Lung (tissue), 12 donors: Measurements from ENCODE around the gene CHDH. TPM values are rescaled to one million over a fixed set of nuclear protein-coding genes. Genes with fewer than 3 reads are reported as not detected.

Experiments
- ATAC-seq: fragments of 200-7000 bp; cut with Tn5 transposase; one replicate; pipeline ENCODE4 v1.9.1; 2020; ENCODE audit warnings: moderate number of reproducible peaks; ENCODE audit not compliant: insufficient read depth, low FRiP score
- DNase-seq, 3 donors: peaks; one replicate each; pipeline ENCODE4 v3.0.0-alpha.2; 2013 to 2017
- H3K27ac ChIP-seq, 2 donors: one replicate each; pipeline ENCODE4 v1.5.1; 2013; ENCODE audit warnings: mild to moderate bottlenecking in 2 of 2, moderate library complexity in 2 of 2, control low read depth in 1 of 2, inconsistent platforms in 1 of 2, low read depth in 1 of 2, low read length in 1 of 2
- H3K27me3 ChIP-seq, 3 donors: one replicate each; pipeline ENCODE4 v1.5.1; 2013; ENCODE audit warnings: low read length in 2 of 3; ENCODE audit not compliant: control insufficient read depth in 3 of 3, insufficient read depth in 3 of 3
- H3K36me3 ChIP-seq, 4 donors: one replicate each; pipeline ENCODE4 v1.5.1; 2013; ENCODE audit warnings: low read length in 4 of 4, mild to moderate bottlenecking in 1 of 4, moderate library complexity in 1 of 4; ENCODE audit not compliant: control insufficient read depth in 4 of 4, insufficient read depth in 4 of 4
- H3K4me1 ChIP-seq, 5 donors: one replicate each; pipeline ENCODE4 v1.5.1; 2013; ENCODE audit warnings: low read length in 5 of 5, mild to moderate bottlenecking in 2 of 5, moderate library complexity in 1 of 5; ENCODE audit not compliant: control insufficient read depth in 5 of 5, insufficient read depth in 5 of 5
- H3K4me3 ChIP-seq: one replicate; pipeline ENCODE4 v1.5.1; 2013; ENCODE audit warnings: mild to moderate bottlenecking, control low read depth, moderate library complexity
- H3K9ac ChIP-seq, 2 donors: one replicate each; pipeline ENCODE4 v1.5.1; 2013; ENCODE audit warnings: low read length in 2 of 2, control low read depth in 1 of 2; ENCODE audit not compliant: insufficient read depth in 1 of 2
- H3K9me3 ChIP-seq, 4 donors: one replicate each; pipeline ENCODE4 v1.5.1; 2013; ENCODE audit warnings: low read length in 3 of 4, mild to moderate bottlenecking in 1 of 4, moderate library complexity in 1 of 4; ENCODE audit not compliant: control insufficient read depth in 4 of 4, insufficient read depth in 3 of 4
- CTCF ChIP-seq: IDR thresholded peaks from 2 replicates; pipeline ENCODE4 v1.5.1; 2012; ENCODE audit warnings: mild to moderate bottlenecking; ENCODE audit errors: control extremely low read depth, extremely low read depth
- WGBS, 2 donors: extraction: QIAGEN DNeasy Blood & Tissue Kit; methylation state at CpG; one replicate each; pipeline ENCODE4 v1.1.7; 2013; 5-methylcytosine and 5-hydroxymethylcytosine counted together
- polyA plus RNA-seq, 2 donors: library from polyadenylated mRNA; stranded (reverse); fragments of 200-250 nt; gene quantifications; one replicate each; pipeline ENCODE4 v1.2.1, GENCODE V29; 2013
- total RNA-seq, 2 donors: library from RNA; depleted of rRNA in 1 of 2; stranded (reverse); fragments of >200 nt in 1 of 2; gene quantifications; one replicate each; pipeline ENCODE4 v1.2.1, GENCODE V29; 2014 to 2021
- donor health status: control.
- donor health status: control.
- donor health status: Bipolar disorder and iron deficiency.
- donor health status: healthy.
- donor health status: DM: yes; HTN: yes; CAD: no.

CHDH gene
- total and polyA plus RNA-seq, 4 donors, result 1.5 to 10.9 (median 2.8) TPM

GRCh38 chr3:53885239-53885638, 39.0 kb upstream of the CHDH start:
- Histone ChIP-seq H3K27me3 (no peaks in the 10 kb centered on the region), H3K9ac (no peak overlapping the region), H3K4me3 (no peak overlapping the region), H3K4me1 (peaks cover 0 to 15% (median 6%) of the 10 kb centered on the region in 5 donors), H3K27ac (no peak overlapping the region), H3K36me3 (peaks cover 11 to 28% (median 18%) of the 10 kb centered on the region in 4 donors), H3K9me3 (no peaks in the 10 kb centered on the region)
- ATAC-seq, result no peak
- TF ChIP-seq CTCF, result no peak
- DNase-seq, result no peak
- WGBS, 2 donors, result 90 to 92% methylated on average over 3 of the region's 3 CpGs

GRCh38 chr3:53884623-53885022, 38.4 kb upstream of the CHDH start:
- no peaks in the 10 kb centered on the region for H3K9me3 ChIP-seq

GRCh38 chr3:53883008-53883407, 36.8 kb upstream of the CHDH start:
- Histone ChIP-seq H3K9ac (no peak overlapping the region), H3K4me1 (peaks cover 0 to 15% (median 6%) of the 10 kb centered on the region in 5 donors), H3K27ac (no peak overlapping the region), H3K4me3 (no peak overlapping the region), H3K36me3 (peaks cover 13 to 47% (median 27%) of the 10 kb centered on the region in 4 donors), H3K27me3 (no peaks in the 10 kb centered on the region), H3K9me3 (no peaks in the 10 kb centered on the region)
- 94 to 95% methylated on average over 4 of the region's 4 CpGs for WGBS, 2 donors
- no peak for ATAC-seq
- no peak for DNase-seq
- no peak for TF ChIP-seq CTCF

More at GRCh38 chr3:53884623-53885022, 38.4 kb upstream of the CHDH start:
- peaks cover 11 to 32% (median 20%) of the 10 kb centered on the region in 4 donors for H3K36me3 ChIP-seq
- 97% methylated on average over 11 of the region's 11 CpGs for WGBS, 2 donors
- H3K27ac ChIP-seq, result no peak overlapping the region
- H3K27me3 ChIP-seq, result no peaks in the 10 kb centered on the region
- TF ChIP-seq CTCF, result no peak
- DNase-seq (no peak), ATAC-seq (no peak)
- no peak overlapping the region for H3K4me3 ChIP-seq
- H3K9ac ChIP-seq, result no peak overlapping the region
- peaks cover 0 to 15% (median 6%) of the 10 kb centered on the region in 5 donors for H3K4me1 ChIP-seq
